HG03469 (cell line): Measurements from ENCODE around the gene SLC50A1.

Source experiments
- ATAC-seq: cut with Tn5 transposase; IDR thresholded peaks from one replicate; pipeline ENCODE4 v1.9.1; 2021; ENCODE audit warnings: mild to moderate bottlenecking, moderate library complexity, moderate number of reproducible peaks; ENCODE audit not compliant: unreplicated experiment

SLC50A1 gene

DNA sequence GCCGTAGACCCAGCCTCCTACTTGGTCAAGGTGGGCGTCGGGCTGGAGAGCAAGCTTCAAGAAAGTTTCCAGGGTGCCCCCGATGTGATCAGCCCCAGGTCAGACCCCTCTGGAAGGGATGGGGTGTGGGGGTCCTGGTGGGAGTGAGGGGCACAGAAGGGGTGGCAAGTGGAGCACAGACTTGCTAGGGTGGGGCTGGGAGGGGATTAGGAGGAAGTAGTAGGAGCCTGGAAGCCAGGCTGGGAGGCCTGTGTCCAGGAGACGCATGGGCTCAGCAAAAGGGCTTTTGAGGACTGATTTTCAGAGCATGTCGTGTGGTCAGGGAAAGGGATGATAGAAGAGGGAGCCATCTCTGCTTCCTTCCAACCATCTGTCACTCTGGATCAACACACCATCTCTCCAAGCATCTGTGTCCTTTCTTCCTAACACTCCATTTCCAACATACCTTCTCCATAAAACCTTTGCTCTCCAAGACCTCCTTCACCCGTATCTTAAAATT, 46.4 kb downstream of the SLC50A1 start:
- no peak for ATAC-seq

DNA sequence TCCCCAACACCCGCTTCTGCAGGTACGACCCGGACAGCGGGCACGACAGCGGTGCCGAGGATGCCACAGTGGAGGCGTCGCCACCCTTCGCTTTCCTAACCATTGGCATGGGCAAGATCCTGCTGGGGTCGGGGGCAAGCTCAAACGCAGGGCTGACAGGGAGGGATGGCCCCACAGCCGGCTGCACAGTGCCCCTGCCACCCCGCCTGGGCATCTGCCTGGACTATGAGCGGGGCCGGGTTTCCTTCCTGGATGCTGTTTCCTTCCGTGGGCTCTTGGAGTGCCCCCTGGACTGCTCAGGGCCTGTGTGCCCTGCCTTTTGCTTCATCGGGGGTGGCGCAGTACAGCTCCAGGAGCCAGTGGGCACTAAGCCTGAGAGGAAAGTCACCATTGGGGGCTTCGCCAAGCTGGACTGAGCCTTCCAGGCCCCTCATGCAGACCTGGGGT, 48.1 kb downstream of the SLC50A1 start:
- ATAC-seq: no peak

DNA sequence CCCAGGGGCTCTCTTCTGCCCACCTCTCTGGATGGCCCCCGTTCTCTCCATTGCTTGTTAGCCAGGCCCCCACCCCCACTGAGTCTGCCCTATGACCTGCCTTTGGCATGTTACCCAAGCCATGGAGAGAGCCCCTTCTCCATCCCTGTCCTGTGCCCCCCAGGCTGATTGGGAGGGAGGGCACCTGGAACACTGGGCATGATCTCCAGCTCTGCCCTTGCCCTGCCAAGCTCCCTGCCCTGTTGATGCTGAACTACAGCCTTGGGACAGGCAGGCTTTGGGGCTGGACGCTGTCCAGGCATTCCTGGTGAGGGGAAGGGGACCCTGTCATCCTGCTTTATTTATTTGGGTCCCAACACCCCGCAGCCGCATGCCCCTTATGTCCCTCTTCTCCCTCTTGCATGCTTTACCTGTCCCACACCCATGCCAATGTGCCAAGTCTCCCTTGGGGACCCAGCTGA, 48.7 kb downstream of the SLC50A1 start:
- ATAC-seq: no peak

DNA sequence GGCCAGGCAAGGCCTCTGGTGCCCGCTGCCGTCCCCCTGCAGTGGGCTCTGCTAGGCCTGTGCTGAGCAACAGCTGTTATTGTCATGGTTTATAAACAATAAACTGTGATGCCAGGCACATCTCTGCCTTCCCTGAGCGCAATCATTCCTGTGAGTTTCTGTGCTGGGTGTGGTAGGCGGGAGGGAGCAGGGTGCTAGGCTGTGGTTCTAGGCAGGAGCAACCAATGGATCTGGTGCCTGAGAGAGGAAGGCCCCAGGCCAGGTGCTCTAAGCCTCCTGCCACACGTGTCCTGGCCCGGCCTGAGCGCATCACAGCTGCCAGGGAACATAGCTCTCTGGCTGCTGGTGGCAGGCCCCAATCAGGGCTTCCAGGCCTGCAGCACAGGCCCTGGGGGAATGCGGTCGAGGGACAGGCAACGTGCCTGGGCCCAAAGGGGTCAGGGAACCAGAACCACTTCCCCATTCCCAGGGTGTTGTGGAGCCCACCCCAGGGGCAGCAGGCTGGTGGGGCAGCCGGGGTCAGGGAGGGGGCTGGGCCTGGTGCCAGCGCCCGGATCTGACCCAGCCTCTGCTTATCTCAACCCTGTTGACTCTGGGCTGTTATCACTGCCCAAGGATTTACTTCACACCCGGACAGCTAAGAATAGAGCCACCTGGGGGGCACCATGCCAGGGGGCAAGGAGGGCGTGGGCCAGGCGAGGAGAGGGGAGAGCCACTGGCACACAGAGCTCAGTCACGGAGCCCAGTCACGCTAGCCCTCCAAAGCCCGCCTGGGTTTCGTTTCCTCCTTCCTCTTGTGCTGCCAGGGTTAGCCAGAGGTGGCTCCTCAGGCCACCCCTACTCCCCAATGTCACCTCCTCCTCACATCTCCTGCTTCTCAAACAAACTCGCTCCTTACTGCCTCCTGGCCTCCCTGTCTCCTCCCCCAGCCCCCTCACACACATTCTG, 49.5 kb downstream of the SLC50A1 start:
- no peak for ATAC-seq

DNA sequence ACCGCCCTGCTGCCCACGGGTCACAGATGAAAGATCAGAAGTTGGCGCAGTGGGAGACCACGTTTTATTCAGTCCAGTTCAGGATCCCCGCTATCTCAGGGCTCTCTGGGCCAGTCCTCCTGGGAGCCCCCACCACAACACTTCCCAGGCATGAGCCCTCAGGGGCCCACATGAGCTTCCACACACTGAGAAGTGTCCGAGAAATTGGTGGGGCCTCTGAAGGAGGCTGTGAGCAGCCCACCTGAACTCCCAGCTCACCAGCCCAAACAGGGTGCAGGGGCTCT, 50.1 kb downstream of the SLC50A1 start:
- no peak for ATAC-seq

DNA sequence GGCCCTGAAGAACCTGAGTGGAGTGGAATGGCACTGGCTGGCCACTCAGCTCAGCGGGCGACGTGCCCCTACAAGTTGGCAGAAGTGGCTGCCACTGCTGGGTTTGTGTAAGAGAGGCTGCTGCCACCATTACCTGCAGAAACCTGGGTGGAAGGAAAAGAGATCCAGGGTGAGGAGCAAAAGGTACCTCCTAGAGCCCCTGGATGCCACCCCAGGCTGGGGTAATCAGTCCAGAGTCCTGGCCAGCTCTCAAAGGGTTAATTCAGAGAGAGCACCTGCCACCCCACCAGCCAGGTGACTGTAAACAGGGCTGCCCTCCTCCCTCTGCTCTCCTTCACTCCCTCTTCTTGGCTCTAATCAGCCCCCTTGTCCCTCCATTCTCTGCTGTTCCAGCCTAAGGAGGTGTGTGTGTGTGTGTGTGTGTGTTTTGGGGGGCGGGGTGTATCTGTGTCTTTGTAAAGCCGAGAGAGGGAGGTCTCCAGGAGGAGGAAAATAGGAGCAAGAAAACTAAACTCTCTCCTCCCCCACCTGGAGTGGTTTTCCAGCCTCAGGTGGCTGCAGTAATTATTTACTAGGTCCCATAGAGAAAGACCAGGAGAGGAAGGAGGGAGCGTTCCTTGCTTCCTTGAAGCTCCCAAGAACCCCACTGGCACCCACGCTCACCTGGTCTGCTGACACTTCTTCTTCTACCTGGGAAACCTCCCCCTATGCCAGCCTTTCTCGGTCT, 50.6 kb downstream of the SLC50A1 start:
- ATAC-seq: no peak

DNA sequence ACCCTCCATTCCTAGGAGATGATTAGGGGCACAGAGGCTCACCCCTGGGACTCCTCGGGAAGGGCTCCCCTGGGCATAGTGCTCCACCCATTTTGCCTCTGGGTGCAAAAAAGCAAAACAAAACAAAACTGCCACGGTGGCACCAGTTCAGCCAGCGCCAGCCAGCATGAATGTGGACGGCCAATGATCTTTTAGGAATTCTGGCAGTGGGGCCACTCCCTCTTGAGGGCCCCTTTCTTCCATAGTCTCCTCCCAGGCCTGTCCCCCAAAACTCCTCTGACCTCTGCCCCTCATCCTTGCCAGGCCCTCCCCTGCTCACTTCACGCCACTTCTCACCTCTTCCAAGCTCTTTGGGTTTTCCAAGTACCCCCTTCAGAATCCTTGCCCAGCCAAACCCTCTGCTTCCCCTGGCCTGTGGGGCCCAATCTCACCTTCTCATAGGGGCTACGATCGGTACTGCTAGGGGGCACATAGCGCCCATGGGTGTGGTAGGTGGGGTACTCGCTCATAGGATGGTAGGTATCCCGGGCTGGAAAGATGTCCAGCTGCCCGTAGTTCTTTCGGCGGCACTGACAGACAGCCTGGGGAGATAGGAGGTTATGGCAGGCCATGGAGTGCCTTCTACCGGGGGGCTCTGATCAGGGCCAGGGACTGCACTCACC, 51.3 kb downstream of the SLC50A1 start:
- ATAC-seq: no peak

DNA sequence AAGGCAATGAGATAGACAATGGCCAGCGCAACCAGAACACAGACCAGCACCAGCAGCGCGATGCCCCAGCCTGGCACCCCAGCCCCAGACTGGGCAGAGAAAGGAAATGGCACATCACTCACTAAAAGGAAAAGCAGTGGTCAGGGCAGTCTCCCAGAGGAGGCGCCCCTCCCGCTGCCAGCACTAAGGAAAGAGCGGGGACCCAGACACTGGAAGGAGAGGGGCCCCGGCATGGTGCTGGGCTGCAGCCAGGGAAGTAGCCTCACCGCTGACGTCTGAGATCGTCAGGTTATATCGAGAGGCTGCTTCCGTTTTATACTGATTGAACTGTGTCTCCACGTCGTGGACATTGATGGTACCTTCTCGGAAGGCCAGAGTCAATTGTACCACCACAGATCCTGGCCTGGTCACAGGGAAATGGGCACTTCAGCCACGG, 51.8 kb downstream of the SLC50A1 start:
- ATAC-seq: no peak

DNA sequence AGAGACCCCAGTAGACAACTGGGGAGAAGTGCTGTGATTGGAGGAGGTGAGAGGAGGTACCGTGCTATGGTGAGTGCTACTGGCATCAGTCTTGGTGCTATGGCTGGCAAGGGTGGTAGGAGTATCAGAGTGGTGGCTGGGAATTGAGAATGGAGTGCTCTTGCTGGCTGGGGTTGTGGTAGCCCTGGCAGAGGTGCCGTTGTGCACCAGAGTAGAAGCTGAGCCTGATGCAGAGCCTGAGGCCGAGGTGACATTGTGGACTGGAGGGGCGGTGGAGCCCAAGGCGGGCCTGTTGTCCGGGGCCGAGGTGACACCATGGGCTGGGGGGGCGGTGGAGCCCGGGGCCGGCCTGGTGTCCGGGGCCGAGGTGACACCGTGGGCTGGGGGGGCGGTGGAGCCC, 52.6 kb downstream of the SLC50A1 start:
- no peak for ATAC-seq
